ENCODE data around the gene DLEC1. TPM values are rescaled to one million over a fixed set of nuclear protein-coding genes. Genes with fewer than 3 reads are reported as not detected.
"Not testable (repeated sequence)": the region's sequence is repeated elsewhere in the genome, so short reads cannot be mapped to it uniquely, and the experiment has no call there.

Gene DLEC1
- total RNA-seq, 4 donors from 2014 or later, result 0.19 to 0.42 (median 0.37) TPM

GRCh38 chr3:38154625-38155255 lies 115.7 kb downstream of the DLEC1 start:
- 69% methylated on average over 2 of the region's 2 CpGs for WGBS
- intact Hi-C loops (cut with DNase I), result no loop called here
- H3K36me3 ChIP-seq, result no peaks in the 10 kb centered on the region
- H3K27ac ChIP-seq (replicated peaks in 1 of 4), result no peak overlapping the region
- H3K27me3 ChIP-seq, result no peaks in the 10 kb centered on the region
- peak; percentile 8 for DNase-seq (ENCODE audit: extremely low spot score)
- no peaks in the 10 kb centered on the region for H3K9me3 ChIP-seq
- H3K4me1 ChIP-seq, result no peaks in the 10 kb centered on the region
- H3K4me3 ChIP-seq, result no peak overlapping the region
- TF ChIP-seq EP300 (IDR thresholded peaks at IDR 0.05) (no peak), POLR2AphosphoS5 (IDR thresholded peaks at IDR 0.05) (no peak), POLR2A (IDR thresholded peaks at IDR 0.05; ENCODE audit: low read depth) (no peak), CTCF (IDR thresholded peaks at IDR 0.05) (no peak)

- no peaks in the 10 kb centered on the region for H3K4me1 ChIP-seq
- intact Hi-C loops (cut with DNase I), result no loop called here
- H3K9me3 ChIP-seq, result no peaks in the 10 kb centered on the region
- DNase-seq (ENCODE audit: extremely low spot score), result no peak
- H3K36me3 ChIP-seq, result no peaks in the 10 kb centered on the region
- TF ChIP-seq POLR2AphosphoS5 (IDR thresholded peaks at IDR 0.05) (no peak), CTCF (IDR thresholded peaks at IDR 0.05) (no peak), EP300 (IDR thresholded peaks at IDR 0.05) (no peak), POLR2A (IDR thresholded peaks at IDR 0.05; ENCODE audit: low read depth) (no peak)
- no peak overlapping the region for H3K4me3 ChIP-seq
- WGBS, result 97% methylated on average over 2 of the region's 2 CpGs
- H3K27ac ChIP-seq (replicated peaks in 1 of 4), result no peak overlapping the region
- H3K27me3 ChIP-seq, result no peaks in the 10 kb centered on the region
These were observed 116.8 kb downstream of the DLEC1 start for GRCh38 chr3:38155825-38156224.

- no peaks in the 10 kb centered on the region for H3K27me3 ChIP-seq
- H3K27ac ChIP-seq (replicated peaks in 1 of 4), result no peak overlapping the region
- TF ChIP-seq POLR2A (IDR thresholded peaks at IDR 0.05; ENCODE audit: low read depth), result no peak
- TF ChIP-seq EP300 (IDR thresholded peaks at IDR 0.05), result no peak
- no peak for TF ChIP-seq CTCF (IDR thresholded peaks at IDR 0.05)
- no peak for TF ChIP-seq POLR2AphosphoS5 (IDR thresholded peaks at IDR 0.05)
- peak; percentile 21 for DNase-seq (ENCODE audit: extremely low spot score)
- H3K4me3 ChIP-seq, result no peak overlapping the region
- H3K36me3 ChIP-seq, result no peaks in the 10 kb centered on the region
- H3K4me1 ChIP-seq, result no peaks in the 10 kb centered on the region
- WGBS, result 97% methylated on average over 2 of the region's 2 CpGs
- intact Hi-C loops (cut with DNase I), result no loop called here
- no peaks in the 10 kb centered on the region for H3K9me3 ChIP-seq
These were observed 118.1 kb downstream of the DLEC1 start for GRCh38 chr3:38157117-38157516.

- Histone ChIP-seq H3K4me1 (no peaks in the 10 kb centered on the region), H3K27ac (replicated peaks in 1 of 4) (no peak overlapping the region), H3K9me3 (no peaks in the 10 kb centered on the region), H3K36me3 (no peaks in the 10 kb centered on the region), H3K27me3 (no peaks in the 10 kb centered on the region), H3K4me3 (no peak overlapping the region)
- WGBS, result 66% methylated on average over 3 of the region's 3 CpGs
- intact Hi-C loops (cut with DNase I), result no loop called here
- TF ChIP-seq POLR2AphosphoS5 (IDR thresholded peaks at IDR 0.05) (no peak), EP300 (IDR thresholded peaks at IDR 0.05) (no peak), CTCF (IDR thresholded peaks at IDR 0.05) (no peak), POLR2A (IDR thresholded peaks at IDR 0.05; ENCODE audit: low read depth) (no peak)
- peak; percentile 19 for DNase-seq (ENCODE audit: extremely low spot score)
These were observed 118.6 kb downstream of the DLEC1 start for GRCh38 chr3:38157595-38157994.

GRCh38 chr3:38158472-38158871 lies 119.5 kb downstream of the DLEC1 start:
- Histone ChIP-seq H3K27ac (replicated peaks in 1 of 4) (no peak overlapping the region), H3K27me3 (no peaks in the 10 kb centered on the region), H3K9me3 (no peaks in the 10 kb centered on the region), H3K4me1 (no peaks in the 10 kb centered on the region), H3K36me3 (no peaks in the 10 kb centered on the region), H3K4me3 (no peak overlapping the region)
- intact Hi-C loops (cut with DNase I), result no loop called here
- peak; percentile 55 for DNase-seq (ENCODE audit: extremely low spot score)
- no peak for TF ChIP-seq POLR2AphosphoS5 (IDR thresholded peaks at IDR 0.05)
- no peak for TF ChIP-seq POLR2A (IDR thresholded peaks at IDR 0.05; ENCODE audit: low read depth)
- no peak for TF ChIP-seq CTCF (IDR thresholded peaks at IDR 0.05)
- TF ChIP-seq EP300 (IDR thresholded peaks at IDR 0.05), result no peak
- WGBS, result 78% methylated on average over 5 of the region's 5 CpGs

GRCh38 chr3:38160704-38161103 lies 121.7 kb downstream of the DLEC1 start:
- 92% methylated on average over 11 of the region's 11 CpGs for WGBS
- not testable (repeated sequence) for DNase-seq (ENCODE audit: extremely low spot score)

More at GRCh38 chr3:38160704-38161103, 121.7 kb downstream of the DLEC1 start:
- H3K36me3 ChIP-seq; H3K27ac ChIP-seq (replicated peaks in 1 of 4); H3K27me3 ChIP-seq; H3K4me3 ChIP-seq; intact Hi-C loops (cut with DNase I); H3K9me3 ChIP-seq; H3K4me1 ChIP-seq: not testable (repeated sequence)

Data from esophagus muscularis mucosa (tissue), 4 donors.